H1 (cell line): ENCODE measurements around the gene SPARCL1. TPM values are rescaled to one million over a fixed set of nuclear protein-coding genes. Genes with fewer than 3 reads are reported as not detected.

Experiments used
- ASH2L ChIP-seq: fragments of 200-600, 300-600 bp; sonication (generic); IDR thresholded peaks from one replicate; pipeline ENCODE4 v1.7.1; 2017; ENCODE audit warnings: low read length
- NRF1 ChIP-seq: IDR thresholded peaks from 2 replicates; pipeline ENCODE4 v1.6.1; 2011; ENCODE audit warnings: mild to moderate bottlenecking, low read depth, low read length, improper control_type of control experiment
- SIX5 ChIP-seq: IDR thresholded peaks from 2 replicates; pipeline ENCODE4 v1.6.1; 2011; ENCODE audit warnings: mild to moderate bottlenecking, low read depth, low read length
- SP1 ChIP-seq: IDR thresholded peaks from 2 replicates; pipeline ENCODE4 v1.6.1; 2011; ENCODE audit warnings: low read depth, low read length
- polyA plus RNA-seq, 7 experiments: library from polyadenylated mRNA; depleted of rRNA in 3 of 7; stranded (reverse) in 5 of 7; unstranded in 2 of 7; fragments of >200 nt in 5 of 7; fragments of 200-250 nt in 2 of 7; gene quantifications; 1 replicate in 5 of 7; 2 replicates in 1 of 7; 4 replicates in 1 of 7; pipeline versions ENCODE4 v1.2.1 to v1.2.3, GENCODE V29; 2011 to 2013; ENCODE audit warnings: missing spikeins in 2 of 7, mixed read lengths in 2 of 7
- total RNA-seq: library from RNA; stranded (reverse); fragmentation: NEBNext Ultra II Directional; extraction: Animal tissue kit (Norgen Biotek cat#: 25700); gene quantifications from 2 replicates; pipeline ENCODE4 v1.2.1, GENCODE V29; 2021

The SPARCL1 gene
- total and polyA plus RNA-seq, 2 of the 8 experiments (the other 6 are each of a cell fraction or from before 2014, with no cell fraction given) = 0.48 to 0.51 TPM

- TF ChIP-seq SIX5 = no peak
- TF ChIP-seq SP1 = no peak
- no peak for TF ChIP-seq ASH2L
- TF ChIP-seq NRF1 = no peak
- TF ChIP-seq, all 59 proteins: peak for 0
Observed at GRCh38 chr4:87516683-87517082, 12.5 kb downstream of the SPARCL1 start (continued).
